CD4-positive, alpha-beta memory T cell (primary cell): ENCODE data around the gene PAIP2. TPM values are rescaled to one million over a fixed set of nuclear protein-coding genes. Genes with fewer than 3 reads are reported as not detected.

Experiments
- CTCF ChIA-PET: fragments of 350-600 bp; sonication (Branson Sonifier 250); formaldehyde crosslinking; loops from one replicate; lab custom pipeline; 2021; ENCODE audit warnings: inconsistent platforms; ENCODE audit not compliant: partially characterized antibody; lab: Charles Lee
- POLR2A ChIA-PET: fragments of 350-600 bp; sonication (Branson Sonifier 250); formaldehyde crosslinking; loops from one replicate; lab custom pipeline; 2021; ENCODE audit not compliant: partially characterized antibody; lab: Charles Lee
- DNase-seq, 5 donors: peaks; one replicate each; pipeline versions ENCODE4 v3.0.0 to v3.0.0-alpha.2; 2020 to 2022; ENCODE audit warnings: mixed read lengths in 1 of 5
- H3K27ac ChIP-seq: one replicate; pipeline ENCODE4 v1.7.0; 2013; ENCODE audit warnings: low read depth, low read length
- H3K27me3 ChIP-seq: 2 replicates; pipeline ENCODE4 v1.7.0; 2013; ENCODE audit warnings: mild to moderate bottlenecking, low read length, moderate library complexity; ENCODE audit not compliant: insufficient read depth
- H3K36me3 ChIP-seq: 2 replicates; pipeline ENCODE4 v1.7.0; 2013; ENCODE audit warnings: mild to moderate bottlenecking, low read length, moderate library complexity; ENCODE audit not compliant: insufficient read depth
- H3K4me1 ChIP-seq: 2 replicates; pipeline ENCODE4 v1.7.0; 2013; ENCODE audit warnings: mild to moderate bottlenecking, low read length, moderate library complexity; ENCODE audit not compliant: insufficient read depth
- H3K4me3 ChIP-seq, 2 donors: one replicate each; pipeline ENCODE4 v1.7.0; 2013; ENCODE audit warnings: low read length in 2 of 2, mild to moderate bottlenecking in 1 of 2
- H3K9me3 ChIP-seq, 2 donors: one replicate each; pipeline ENCODE4 v1.7.0; 2013; ENCODE audit warnings: low read length in 2 of 2, control low read depth in 1 of 2; ENCODE audit not compliant: control insufficient read depth in 1 of 2
- H3K27ac Mint-ChIP-seq, 7 donors: one replicate each; pipeline ENCODE4 v1.8.0; 2020 to 2021; ENCODE audit warnings: mixed read lengths in 7 of 7, mild to moderate bottlenecking in 6 of 7, inconsistent platforms in 3 of 7, moderate library complexity in 3 of 7
- H3K27me3 Mint-ChIP-seq, 2 donors: one replicate each; pipeline ENCODE4 v1.8.0; 2020 to 2021; ENCODE audit warnings: mixed read lengths in 2 of 2
- H3K36me3 Mint-ChIP-seq, 2 donors: one replicate each; pipeline ENCODE4 v1.8.0; 2020 to 2021; ENCODE audit warnings: mixed read lengths in 2 of 2, inconsistent platforms in 1 of 2, mild to moderate bottlenecking in 1 of 2
- H3K4me1 Mint-ChIP-seq, 4 donors: one replicate each; pipeline ENCODE4 v1.8.0; 2020 to 2021; ENCODE audit warnings: mixed read lengths in 4 of 4, mild to moderate bottlenecking in 1 of 4
- H3K4me3 Mint-ChIP-seq, 8 donors: one replicate each; pipeline ENCODE4 v1.8.0; 2020 to 2021; ENCODE audit warnings: mixed read lengths in 8 of 8, mild to moderate bottlenecking in 7 of 8, moderate library complexity in 6 of 8, inconsistent platforms in 3 of 8
- H3K9me3 Mint-ChIP-seq, 8 donors: one replicate each; pipeline ENCODE4 v1.8.0; 2020 to 2021; ENCODE audit warnings: mixed read lengths in 8 of 8, mild to moderate bottlenecking in 5 of 8, inconsistent platforms in 3 of 8, moderate library complexity in 1 of 8
- intact Hi-C: fragments of 100-400 bp; cut with micrococcal nuclease; formaldehyde crosslinking; loops from one replicate; pipeline ENCODE4 v1.15.1; 2023
- polyA plus RNA-seq, 2 donors: library from polyadenylated mRNA; unstranded; fragments of 300-500 nt; fragmentation: Illumina TruSeq; gene quantifications; one replicate each; pipeline ENCODE4 v1.2.3, GENCODE V29; 2021
- total RNA-seq, 2 experiments: library from RNA; stranded (reverse); gene quantifications; one replicate each; pipeline ENCODE4 v1.2.3, GENCODE V29; 2021

PAIP2 gene
- total and polyA plus RNA-seq, 4 experiments from 2014 or later, result 109 to 503 (median 211) TPM

- H3K4me3 Mint-ChIP-seq, result no peak overlapping the region
- ChIA-PET CTCF (interaction anchor here (1.3 kb wide), 1 partner anchor 110 kb away, joined by 4 read pairs; no protein-coding TSS in a partner anchor), POLR2A (no interaction called here)
- intact Hi-C loops, result no loop called here
- no peaks in the 10 kb centered on the region for H3K27me3 Mint-ChIP-seq
- H3K27ac Mint-ChIP-seq, result no peak overlapping the region
- DNase-seq, result no peak
- H3K9me3 Mint-ChIP-seq, result no peaks in the 10 kb centered on the region
- H3K36me3 Mint-ChIP-seq, result peaks cover 27 to 31% of the 10 kb centered on the region in 2 donors
- no peak overlapping the region for H3K27ac ChIP-seq
- H3K27me3 ChIP-seq, result no peaks in the 10 kb centered on the region
- peaks cover 7% of the 10 kb centered on the region for H3K4me1 ChIP-seq
- H3K4me3 ChIP-seq, result no peak overlapping the region
- H3K36me3 ChIP-seq, result peaks cover 14% of the 10 kb centered on the region
- H3K9me3 ChIP-seq, result no peaks in the 10 kb centered on the region
- H3K4me1 Mint-ChIP-seq, result peaks cover 9 to 38% (median 22%) of the 10 kb centered on the region in 4 donors
These were observed 18.7 kb downstream of the PAIP2 start for GRCh38 chr5:139360384-139360783.

DNA sequence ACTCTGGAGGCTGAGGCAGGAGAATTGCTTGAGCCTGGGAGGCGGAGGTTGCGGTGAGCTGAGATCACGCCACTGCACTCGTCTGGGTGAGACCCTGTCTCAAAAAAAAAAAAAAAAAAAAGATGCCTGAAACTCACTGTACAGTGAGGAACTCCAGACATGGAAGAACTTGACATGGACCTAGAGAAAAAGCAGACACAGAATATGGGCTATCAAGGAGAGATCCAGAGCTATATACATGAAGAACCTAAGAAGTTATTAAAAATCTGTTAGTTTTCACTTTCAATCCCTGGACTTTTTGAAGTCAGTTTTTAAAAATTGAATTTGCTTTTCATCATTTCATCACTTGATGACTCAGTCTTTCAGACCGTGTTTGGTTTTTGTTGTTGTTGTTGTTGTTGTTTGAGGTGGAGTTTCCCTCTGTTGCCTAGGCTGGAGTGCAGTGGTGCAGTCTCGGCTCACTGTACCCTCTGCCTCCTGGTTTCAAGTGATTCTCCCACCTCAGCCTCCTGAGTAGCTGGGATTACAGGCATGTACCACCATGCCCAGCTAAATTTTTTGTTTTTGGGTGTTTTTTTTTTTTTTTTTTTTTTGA lies 20.3 kb downstream of the PAIP2 start:
- Histone ChIP-seq H3K27ac (no peak overlapping the region), H3K4me1 (no peaks in the 10 kb centered on the region), H3K9me3 (no peaks in the 10 kb centered on the region), H3K36me3 (peaks cover 23% of the 10 kb centered on the region), H3K4me3 (no peak overlapping the region), H3K27me3 (no peaks in the 10 kb centered on the region)
- H3K4me1 Mint-ChIP-seq, result peaks cover 9 to 34% (median 19%) of the 10 kb centered on the region in 4 donors
- ChIA-PET CTCF (interaction anchor here (1.1 kb wide), 1 partner anchor 111 kb away, joined by 3 read pairs; no protein-coding TSS in a partner anchor), POLR2A (no interaction called here)
- H3K9me3 Mint-ChIP-seq, result no peaks in the 10 kb centered on the region
- H3K36me3 Mint-ChIP-seq, result peaks cover 37 to 40% of the 10 kb centered on the region in 2 donors
- no peaks in the 10 kb centered on the region for H3K27me3 Mint-ChIP-seq
- intact Hi-C loops, result no loop called here
- DNase-seq, result no peak
- peak overlapping the region in 1 of 7 donors; percentile 73 for H3K27ac Mint-ChIP-seq
- H3K4me3 Mint-ChIP-seq, result no peak overlapping the region

DNA sequence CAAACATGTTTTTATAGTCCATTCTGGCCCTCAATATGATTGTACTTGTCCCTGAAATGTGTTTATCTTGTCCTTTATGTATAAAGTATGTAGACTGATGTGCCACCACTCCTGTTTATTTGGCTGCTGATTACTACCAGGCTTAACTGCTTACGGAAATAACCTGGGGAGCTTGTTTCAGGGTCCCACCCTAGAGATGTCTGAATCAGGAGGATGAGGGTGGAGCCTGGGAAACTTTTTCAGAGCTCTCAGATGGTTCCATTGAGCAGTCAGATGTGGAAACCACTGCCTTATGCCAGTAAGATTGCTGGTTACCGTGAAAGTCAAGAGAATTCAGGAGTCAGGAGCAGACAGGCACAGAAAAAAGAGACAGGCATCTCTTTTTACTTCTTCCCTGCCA lies 22.3 kb downstream of the PAIP2 start:
- intact Hi-C loops, result no loop called here
- no peaks in the 10 kb centered on the region for H3K27me3 Mint-ChIP-seq
- Histone ChIP-seq H3K27ac (no peak overlapping the region), H3K9me3 (no peaks in the 10 kb centered on the region), H3K4me3 (no peak overlapping the region), H3K36me3 (peaks cover 27% of the 10 kb centered on the region), H3K4me1 (no peaks in the 10 kb centered on the region), H3K27me3 (no peaks in the 10 kb centered on the region)
- no peak for DNase-seq
- POLR2A ChIA-PET, result interaction anchor here (0.8 to 1.1 kb wide), 2 partner anchors 10 to 166 kb away, joined by 3 to 6 read pairs; partner anchors contain the start of gene SIL1
- no peaks in the 10 kb centered on the region for H3K9me3 Mint-ChIP-seq
- CTCF ChIA-PET, result no interaction called here
- H3K36me3 Mint-ChIP-seq, result peaks cover 32 to 45% of the 10 kb centered on the region in 2 donors
- H3K4me3 Mint-ChIP-seq, result no peak overlapping the region
- peaks cover 1 to 17% (median 6%) of the 10 kb centered on the region in 4 donors for H3K4me1 Mint-ChIP-seq
- no peak overlapping the region for H3K27ac Mint-ChIP-seq

DNA sequence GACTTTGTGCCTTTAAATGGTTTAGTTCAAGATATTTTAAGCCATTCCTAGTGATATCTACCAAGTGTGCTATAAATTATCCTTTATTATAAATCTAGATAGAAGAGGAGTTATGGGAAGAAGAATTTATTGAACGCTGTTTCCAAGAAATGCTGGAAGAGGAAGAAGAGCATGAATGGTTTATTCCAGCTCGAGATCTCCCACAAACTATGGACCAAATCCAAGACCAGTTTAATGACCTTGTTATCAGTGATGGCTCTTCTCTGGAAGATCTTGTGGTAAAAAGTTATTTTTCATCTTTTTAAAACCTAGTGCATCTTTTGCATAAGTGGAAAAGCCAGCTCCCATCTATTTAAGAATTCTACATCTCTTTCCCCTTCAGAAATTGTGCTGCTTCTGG lies 22.8 kb downstream of the PAIP2 start:
- Mint-ChIP-seq H3K9me3 (no peaks in the 10 kb centered on the region), H3K4me3 (no peak overlapping the region), H3K36me3 (peaks cover 32 to 48% of the 10 kb centered on the region in 2 donors)

DNA sequence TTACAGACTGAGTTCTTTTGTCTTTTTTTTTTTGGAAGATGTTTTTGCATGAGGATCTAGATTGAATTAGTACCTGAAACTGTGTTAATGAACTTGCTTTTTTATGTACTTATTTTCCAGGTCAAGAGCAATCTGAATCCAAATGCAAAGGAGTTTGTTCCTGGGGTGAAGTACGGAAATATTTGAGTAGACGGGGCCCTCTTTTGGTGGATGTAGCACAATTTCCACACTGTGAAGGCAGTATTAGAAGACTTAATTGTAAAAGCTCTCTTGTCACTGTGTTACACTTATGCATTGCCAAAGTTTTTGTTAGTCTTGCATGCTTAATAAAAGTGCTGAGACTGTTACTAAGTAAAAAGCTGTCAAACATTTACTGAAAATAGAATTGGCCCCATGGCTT lies 27.0 kb downstream of the PAIP2 start:
- CTCF ChIA-PET, result interaction anchor here (0.6 to 2.4 kb wide), 5 partner anchors 11 to 544 kb away, joined by 3 to 6 read pairs (median 4); no protein-coding TSS in a partner anchor
- no peak for DNase-seq
- no peaks in the 10 kb centered on the region for H3K27me3 ChIP-seq
- no peak overlapping the region for H3K4me3 Mint-ChIP-seq
- H3K4me3 ChIP-seq, result no peak overlapping the region
- no peaks in the 10 kb centered on the region for H3K9me3 Mint-ChIP-seq
- POLR2A ChIA-PET, result interaction anchor here (0.6 to 0.8 kb wide), 3 partner anchors 26 to 37 kb away, joined by 3 read pairs; no protein-coding TSS in a partner anchor
- H3K4me1 ChIP-seq, result no peaks in the 10 kb centered on the region
- no peaks in the 10 kb centered on the region for H3K27me3 Mint-ChIP-seq
- intact Hi-C loops, result no loop called here
- H3K9me3 ChIP-seq, result no peaks in the 10 kb centered on the region
- H3K27ac Mint-ChIP-seq, result peak overlapping the region in 1 of 7 donors; percentile 22
- H3K36me3 Mint-ChIP-seq, result peaks cover 36 to 65% of the 10 kb centered on the region in 2 donors
- peaks cover 0 to 3% (median under 1%) of the 10 kb centered on the region in 4 donors for H3K4me1 Mint-ChIP-seq
- H3K27ac ChIP-seq, result no peak overlapping the region
- H3K36me3 ChIP-seq, result peaks cover 41% of the 10 kb centered on the region

More for the DNA sequence above, 22.8 kb downstream of the PAIP2 start:
- Mint-ChIP-seq H3K4me1 (peaks cover 1 to 15% (median 6%) of the 10 kb centered on the region in 4 donors), H3K27me3 (no peaks in the 10 kb centered on the region), H3K27ac (no peak overlapping the region)
- intact Hi-C loops, result no loop called here
- Histone ChIP-seq H3K4me1 (no peaks in the 10 kb centered on the region), H3K27ac (no peak overlapping the region), H3K9me3 (no peaks in the 10 kb centered on the region), H3K36me3 (peaks cover 30% of the 10 kb centered on the region), H3K27me3 (no peaks in the 10 kb centered on the region), H3K4me3 (no peak overlapping the region)
- ChIA-PET CTCF (no interaction called here), POLR2A (no interaction called here)
- DNase-seq, result no peak

- intact Hi-C loops, result no loop called here
- CTCF ChIA-PET, result interaction anchor here (1.3 to 1.9 kb wide), 3 partner anchors 12 to 544 kb away, joined by 3 to 5 read pairs (median 4); no protein-coding TSS in a partner anchor
- Mint-ChIP-seq H3K4me1 (peaks cover 0 to 6% (median under 1%) of the 10 kb centered on the region in 4 donors), H3K36me3 (peaks cover 35 to 60% of the 10 kb centered on the region in 2 donors), H3K27me3 (no peaks in the 10 kb centered on the region), H3K27ac (no peak overlapping the region), H3K9me3 (no peaks in the 10 kb centered on the region), H3K4me3 (no peak overlapping the region)
- POLR2A ChIA-PET, result interaction anchor here (0.8 kb wide), 1 partner anchor 27 kb away, joined by 3 read pairs; no protein-coding TSS in a partner anchor
- Histone ChIP-seq H3K27ac (no peak overlapping the region), H3K4me3 (no peak overlapping the region), H3K36me3 (peaks cover 35% of the 10 kb centered on the region), H3K27me3 (no peaks in the 10 kb centered on the region), H3K9me3 (no peaks in the 10 kb centered on the region), H3K4me1 (no peaks in the 10 kb centered on the region)
- no peak for DNase-seq
These were observed 27.5 kb downstream of the PAIP2 start for GRCh38 chr5:139369181-139369580.
